Activated CD8-positive, alpha-beta memory T cell treated with anti-CD3 and anti-CD28 coated beads for 24 hours (primary cell): ENCODE measurements around the gene PPIE.
"Not testable (repeated sequence)": the region's sequence is repeated elsewhere in the genome, so short reads cannot be mapped to it uniquely, and the experiment has no call there.

Experiments
- DNase-seq: peaks from one replicate; pipeline ENCODE4 v3.0.0-alpha.2; 2020

The PPIE gene

DNA sequence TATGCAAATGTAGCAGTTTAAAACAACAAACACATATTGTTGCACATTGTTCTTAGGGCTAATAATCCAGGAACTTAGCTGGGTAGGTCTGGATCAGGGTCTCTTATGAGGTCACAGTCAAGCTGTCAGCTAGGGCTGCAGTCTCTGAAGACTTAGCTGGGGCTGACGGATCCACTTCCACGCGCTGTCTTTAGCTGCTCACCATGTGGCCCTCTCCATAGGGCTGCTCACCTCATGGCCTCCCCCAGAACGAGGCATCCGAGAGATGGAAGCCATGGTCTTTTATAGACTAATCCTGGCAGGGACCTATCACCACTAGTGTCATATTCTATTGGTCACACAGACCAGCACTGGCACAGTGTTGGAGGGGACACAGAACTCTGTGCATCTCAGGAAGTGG lies 41.1 kb downstream of the PPIE start:
- no peak for DNase-seq

DNA sequence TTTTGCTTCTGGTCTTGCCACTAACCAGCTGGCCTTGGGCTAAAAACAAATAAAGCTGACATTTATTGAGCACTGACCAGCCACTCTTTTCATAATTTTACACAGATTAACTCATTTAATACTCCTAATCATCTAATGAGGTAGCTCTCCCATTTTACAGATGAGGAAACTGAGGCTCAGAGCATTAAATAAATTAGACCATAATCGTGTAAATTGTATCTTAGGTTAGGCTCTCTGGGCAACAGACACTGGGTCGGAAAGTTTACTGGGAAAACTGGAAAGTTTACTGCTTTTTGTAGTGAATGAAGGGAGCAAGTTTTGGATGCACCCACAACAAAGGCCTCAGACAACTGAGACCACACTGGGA lies 42.6 kb downstream of the PPIE start:
- no peak for DNase-seq

DNA sequence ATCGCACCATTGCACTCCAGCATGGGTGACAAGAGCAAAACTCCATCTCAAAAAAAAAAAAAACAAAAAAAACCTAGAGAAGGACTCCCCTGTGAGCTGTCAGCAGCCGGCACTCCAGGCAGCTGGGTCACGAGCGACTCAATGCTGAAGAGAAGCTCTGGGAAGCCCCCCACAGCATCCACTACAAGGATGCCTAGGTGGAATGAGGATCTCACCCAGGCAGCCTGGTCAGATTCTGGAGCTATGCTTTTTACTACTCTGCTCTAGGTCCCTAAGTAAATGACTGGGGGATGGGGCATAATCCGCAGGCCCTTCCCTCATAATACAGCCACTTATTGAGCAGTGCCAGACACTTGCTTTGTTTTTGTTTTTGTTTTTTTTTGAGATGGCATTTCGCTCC lies 43.4 kb downstream of the PPIE start:
- DNase-seq, result no peak

DNA sequence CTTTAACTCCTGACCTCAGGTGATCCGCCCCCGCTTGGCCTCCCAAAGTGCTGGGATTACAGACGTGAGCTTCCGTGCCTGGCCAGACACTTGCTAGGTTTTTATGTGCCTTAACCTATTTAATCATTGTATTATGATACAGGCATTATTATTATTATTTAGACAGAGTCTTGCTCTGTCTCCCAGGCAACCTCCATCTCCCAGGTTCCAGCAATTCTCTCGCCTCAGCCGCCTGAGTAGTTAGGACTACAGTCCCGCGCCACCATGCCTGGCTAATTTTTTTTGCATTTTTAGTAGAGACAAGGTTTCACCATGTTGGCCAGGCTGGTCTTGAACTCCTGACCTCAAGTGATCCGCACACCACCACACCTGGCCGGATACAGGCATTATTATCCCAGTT lies 44.0 kb downstream of the PPIE start:
- DNase-seq, result not testable (repeated sequence)

DNA sequence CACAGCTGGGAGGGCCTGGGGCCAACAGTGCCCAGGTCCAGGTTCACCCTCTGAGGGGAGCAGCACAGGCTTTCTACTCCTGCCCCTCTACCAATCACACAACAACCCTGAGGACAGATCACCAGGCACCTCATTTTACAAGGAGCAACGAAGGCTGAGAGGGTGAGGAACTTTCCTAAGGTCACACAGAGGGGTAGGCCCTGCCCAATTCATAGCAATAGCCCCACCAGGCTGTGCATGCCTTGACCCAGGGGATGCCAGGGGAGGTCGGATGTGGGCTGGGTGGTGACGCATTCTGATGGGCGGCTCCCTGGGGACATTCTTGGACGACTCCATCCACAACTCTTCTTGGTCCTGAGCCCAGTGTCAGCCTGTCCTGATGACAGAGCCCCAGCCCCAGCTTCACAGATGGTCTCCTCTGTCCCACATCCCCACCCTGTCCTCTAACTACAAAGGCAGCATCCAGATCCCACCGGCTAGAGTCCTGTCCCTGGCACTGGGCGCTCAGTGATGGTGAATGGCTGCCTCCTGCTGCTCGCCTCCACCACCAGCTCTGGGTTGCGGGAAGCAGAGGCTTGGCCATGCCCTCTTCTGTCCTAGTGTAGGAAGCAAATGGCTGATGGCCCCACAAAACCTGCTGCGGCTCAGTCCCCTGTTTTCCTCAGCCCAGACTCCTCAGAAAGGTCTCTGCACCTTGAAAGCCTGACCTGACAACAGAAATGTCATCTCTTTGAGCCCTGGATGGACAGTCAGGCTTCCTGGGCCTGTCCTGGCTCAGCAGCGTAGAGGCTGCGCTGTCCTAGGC lies 47.8 kb downstream of the PPIE start:
- not testable (repeated sequence) for DNase-seq

DNA sequence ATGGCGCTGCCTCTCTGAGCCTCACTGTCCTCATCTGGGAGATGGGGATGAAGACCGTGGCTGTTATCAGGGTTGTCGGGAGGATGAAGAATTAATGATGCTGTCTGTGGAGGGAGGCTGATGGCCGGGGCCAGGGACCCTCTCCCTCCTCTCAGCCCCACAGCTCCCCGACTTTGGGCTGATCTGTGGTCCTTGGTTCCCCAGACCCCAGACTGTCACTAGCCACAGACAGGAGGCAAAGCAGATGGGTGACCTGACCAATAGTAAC lies 48.4 kb downstream of the PPIE start:
- DNase-seq, result not testable (repeated sequence)

DNA sequence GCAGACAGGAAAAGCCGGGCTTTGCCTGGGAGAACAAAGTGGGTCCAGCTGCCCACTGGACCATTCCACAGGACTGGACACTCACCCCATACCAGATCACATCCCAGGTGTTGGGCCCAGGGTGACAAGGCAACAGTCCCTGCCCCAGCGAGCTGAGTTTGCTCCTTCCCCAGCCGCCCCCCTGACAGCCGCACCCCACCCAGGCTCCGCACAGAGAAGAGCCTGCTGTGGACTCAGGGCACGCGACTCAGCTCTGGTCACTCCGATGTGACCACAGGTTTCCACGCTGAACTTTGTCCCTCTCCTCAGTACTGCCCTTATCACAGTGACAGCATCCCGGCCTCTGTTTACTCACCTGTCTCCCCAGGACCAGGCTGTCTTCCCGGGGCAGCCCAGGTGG lies 48.8 kb downstream of the PPIE start:
- DNase-seq, result no peak

DNA sequence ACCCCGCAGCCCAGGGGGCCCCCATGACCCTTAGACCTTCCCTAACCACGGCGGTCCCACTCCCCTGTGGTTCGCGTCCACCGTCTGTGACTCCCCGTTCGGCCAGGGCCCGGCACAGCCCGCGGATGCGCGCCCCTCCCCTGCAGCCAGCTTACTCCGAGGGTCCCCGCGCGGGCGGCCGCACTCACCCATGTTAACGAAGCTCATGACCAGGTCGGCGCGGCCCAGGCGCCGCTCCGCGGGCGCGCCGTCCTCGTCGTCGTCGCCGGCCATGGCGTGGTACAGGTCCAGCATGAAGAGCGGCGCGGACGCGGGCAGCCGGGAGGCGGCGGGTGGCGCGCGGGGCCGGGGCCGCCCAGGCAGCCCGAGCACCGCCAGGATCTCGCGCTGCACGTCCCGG lies 49.3 kb downstream of the PPIE start:
- not testable (repeated sequence) for DNase-seq

DNA sequence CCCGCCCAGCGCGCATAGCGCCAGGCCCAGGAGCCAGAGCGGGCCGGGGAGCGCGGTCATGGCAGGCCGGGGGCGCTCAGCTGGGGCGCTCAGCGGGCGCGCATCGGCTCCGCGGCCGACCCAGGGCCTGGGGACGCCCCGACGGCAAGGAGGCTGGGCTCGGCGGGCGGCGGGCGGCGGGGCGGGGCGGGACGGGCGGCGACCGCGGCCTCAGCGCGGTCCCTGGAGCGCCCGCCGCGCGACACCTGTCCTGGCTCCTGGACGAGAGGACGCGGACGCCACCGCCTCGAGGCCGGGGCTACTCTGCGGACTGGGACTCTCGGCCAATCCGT lies 49.7 kb downstream of the PPIE start:
- DNase-seq, result no peak

DNA sequence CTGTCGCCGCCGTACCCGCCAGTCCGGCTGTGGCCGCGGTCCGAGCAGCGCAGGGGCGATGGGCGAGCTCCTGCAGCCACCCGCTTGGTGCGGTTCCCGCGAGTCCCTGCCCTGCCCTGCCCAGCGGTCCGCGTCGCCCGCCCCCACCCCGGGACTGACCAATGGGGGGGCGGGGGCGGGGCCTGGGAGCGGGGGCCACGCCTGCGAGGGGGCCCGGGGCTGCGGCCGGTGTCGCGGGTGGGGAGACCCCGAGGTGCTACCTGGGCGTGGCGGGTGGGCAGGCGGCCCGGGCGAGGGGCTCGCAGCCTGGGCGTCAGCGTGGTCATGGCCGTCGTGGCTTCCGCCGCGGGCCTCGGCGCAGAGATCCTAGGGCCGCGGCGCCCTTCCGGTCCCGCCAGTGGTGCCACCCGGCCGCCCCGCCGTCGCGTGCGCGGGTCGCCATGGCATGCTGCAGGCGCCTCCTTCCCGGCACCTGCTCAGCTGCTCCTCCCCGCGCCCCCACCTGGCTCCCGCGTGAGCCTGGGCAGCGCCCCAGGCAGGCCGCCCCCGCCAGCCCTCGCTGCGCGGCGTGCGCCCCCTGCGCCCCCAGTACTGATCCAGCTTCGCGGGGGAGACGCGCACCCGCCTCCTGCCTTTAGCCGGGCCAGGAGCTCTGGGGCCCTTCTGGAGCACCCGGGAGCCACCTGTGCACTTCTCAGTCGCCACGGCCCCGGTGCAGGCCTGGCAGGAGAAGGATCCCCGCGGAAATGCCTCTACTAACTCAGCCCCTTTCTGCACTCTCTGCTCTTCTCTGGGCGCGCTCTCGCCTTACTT lies 50.3 kb downstream of the PPIE start, which contains the start of gene BMP8B:
Gene BMP8B (minus strand): TSS at position 108 of the 813 bp plus-strand sequence. CDS start 380 bp downstream, outside the sequence.
- peak; percentile 81 for DNase-seq

DNA sequence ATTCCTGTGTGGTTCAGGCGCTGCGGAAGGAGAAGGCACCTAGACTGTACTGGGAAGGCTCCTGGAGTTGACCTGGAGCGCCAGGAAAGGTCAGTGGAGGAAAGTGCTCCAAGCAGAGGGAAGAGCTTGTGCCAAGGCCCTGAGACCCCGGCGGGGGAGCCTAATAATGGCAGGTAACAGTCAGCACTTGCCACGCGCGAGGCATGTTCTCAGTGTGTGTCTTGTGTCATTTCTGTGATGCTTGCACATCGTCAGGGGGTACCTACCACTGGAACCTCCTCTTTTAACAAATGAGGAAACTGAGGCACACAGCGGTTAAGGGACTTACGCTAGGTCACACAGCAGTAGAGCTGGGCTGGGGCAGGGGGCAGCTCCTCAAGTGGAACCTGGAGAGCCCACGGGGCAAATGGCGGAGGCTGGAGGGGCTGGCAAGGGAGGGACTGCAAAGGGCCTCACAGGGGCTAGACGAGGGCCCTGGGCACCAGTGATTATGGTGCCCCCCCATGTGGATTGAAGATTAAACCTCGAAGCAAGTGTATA lies 51.0 kb downstream of the PPIE start:
- DNase-seq, result no peak

DNA sequence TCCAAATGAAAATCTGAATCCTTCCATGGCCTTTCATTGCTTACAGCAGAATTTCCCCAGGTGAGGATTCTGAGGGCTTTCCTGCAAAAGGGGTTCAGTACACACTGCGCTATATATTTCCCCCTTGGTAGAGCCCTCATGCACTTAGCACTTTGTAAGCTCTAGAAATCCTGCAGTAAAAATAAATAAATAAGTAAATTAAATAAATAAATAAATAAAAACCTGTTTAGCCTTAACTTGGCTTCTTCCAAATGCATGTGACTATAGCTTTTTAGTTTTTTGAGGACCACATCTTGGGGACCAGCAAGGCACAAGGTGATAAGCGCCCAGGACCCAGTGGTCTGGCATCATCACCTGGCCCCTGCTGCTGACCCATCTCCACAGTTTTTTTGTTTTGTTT lies 53.2 kb downstream of the PPIE start:
- no peak for DNase-seq

DNA sequence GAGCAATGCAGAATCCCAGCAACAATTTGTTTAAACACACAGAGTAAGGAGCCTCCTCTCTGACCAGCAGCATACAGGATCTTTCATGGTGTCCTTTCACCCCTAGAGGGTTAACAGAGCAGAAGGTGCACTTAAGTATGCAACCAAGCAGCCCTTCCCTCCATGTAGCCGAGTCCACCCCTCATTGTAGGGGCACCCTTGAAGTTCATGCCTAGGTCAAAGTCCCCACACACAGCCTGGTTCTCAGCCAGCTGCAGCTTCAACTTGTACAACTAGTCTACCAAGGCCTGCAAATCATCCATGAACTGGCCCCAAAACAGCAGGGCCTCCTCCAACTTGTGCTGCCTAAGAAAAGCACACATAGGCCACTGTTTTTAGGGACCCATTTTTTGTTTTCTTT lies 57.0 kb downstream of the PPIE start:
- DNase-seq, result no peak

DNA sequence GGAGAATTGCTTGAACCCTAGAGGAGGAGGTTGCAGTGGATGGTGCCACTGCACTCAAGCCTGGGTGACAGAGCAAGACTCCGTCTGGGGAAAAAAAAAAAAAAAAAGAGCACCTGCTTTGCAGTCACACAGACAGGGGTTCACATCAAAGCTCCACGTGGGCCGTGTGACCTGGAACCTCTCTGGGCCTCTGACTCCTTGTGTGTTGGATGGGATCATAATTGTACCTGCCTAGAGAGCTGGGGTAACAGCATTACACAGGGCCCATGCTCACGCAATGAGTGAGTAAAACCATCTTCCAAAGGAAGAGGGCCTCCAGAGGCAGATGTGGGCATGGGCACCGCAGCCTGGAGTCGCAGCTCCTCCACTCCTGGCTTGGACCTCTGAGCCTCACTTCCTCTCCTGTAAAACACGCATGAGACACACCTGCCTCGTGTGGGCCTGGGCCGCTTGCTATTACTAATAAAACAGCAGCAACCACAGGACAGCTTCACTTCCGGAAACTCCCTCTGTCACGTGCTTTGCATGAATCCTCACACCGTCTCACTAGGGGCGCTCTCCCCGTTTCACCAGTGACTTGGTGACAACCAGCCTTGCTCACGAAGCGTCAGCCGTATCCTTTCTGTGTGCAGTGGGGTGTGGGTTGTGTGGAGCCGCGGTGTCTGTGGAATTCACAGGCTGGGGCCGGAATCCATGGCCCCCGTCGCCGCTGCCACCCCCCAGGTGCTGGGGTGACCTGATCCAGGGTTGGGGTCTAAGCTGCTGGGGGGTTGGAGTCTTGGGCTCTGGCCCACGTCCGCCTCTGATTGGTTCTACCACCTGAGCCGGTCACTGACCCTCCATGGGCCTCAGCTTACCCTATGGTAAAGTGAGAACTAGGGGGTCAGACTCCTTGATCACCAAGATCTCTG lies 60.4 kb downstream of the PPIE start:
- DNase-seq, result peak; percentile 92

DNA sequence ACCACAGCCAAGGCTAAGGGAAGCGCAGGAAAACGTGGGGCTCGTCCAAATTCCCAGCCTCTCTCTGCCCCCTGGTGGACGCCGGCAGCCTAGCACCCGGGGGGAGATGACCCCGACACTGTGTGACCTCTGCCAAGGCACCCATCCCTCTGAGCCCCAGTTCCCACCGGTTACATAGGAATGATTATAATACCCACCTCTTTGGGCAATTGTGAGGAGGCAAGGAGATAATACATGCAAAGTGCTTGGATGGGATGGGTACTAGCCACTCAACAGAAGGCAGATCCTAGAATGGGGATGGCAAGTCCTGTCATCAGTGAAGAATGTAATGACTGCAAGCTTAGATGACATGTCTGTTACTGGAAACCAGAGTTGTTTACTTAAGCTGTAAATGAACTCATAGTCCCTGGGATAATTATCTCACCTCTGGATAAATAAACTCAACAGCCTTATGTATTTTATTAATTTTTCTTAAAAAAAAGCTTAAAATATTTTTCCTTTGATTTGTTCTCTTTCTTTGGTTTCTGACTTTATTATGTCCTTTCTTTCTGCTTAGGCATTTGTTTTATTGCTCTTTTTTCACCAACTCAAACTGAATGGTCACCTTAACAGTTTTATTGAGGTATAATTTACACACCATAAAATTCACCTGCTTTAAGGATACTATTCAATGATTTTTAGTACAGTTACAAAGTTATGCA lies 61.2 kb downstream of the PPIE start:
- peak; percentile 91 for DNase-seq

DNA sequence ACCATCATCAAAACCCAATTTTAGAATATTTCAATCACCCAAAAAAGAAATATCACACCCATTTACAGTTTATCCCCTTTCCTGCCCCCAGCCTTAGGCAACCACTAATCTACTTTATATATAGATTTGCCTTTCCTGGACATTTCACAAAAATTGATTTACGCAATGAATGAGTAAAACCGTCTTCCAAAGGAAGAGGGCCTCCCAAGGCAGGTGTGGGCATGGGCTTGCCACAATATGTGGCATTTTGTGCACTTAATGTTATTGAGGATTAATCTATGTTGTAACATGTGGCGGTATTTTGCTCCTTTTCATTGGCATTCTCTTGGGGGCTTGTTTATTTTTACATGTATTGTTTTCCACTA lies 61.8 kb downstream of the PPIE start:
- DNase-seq, result no peak

DNA sequence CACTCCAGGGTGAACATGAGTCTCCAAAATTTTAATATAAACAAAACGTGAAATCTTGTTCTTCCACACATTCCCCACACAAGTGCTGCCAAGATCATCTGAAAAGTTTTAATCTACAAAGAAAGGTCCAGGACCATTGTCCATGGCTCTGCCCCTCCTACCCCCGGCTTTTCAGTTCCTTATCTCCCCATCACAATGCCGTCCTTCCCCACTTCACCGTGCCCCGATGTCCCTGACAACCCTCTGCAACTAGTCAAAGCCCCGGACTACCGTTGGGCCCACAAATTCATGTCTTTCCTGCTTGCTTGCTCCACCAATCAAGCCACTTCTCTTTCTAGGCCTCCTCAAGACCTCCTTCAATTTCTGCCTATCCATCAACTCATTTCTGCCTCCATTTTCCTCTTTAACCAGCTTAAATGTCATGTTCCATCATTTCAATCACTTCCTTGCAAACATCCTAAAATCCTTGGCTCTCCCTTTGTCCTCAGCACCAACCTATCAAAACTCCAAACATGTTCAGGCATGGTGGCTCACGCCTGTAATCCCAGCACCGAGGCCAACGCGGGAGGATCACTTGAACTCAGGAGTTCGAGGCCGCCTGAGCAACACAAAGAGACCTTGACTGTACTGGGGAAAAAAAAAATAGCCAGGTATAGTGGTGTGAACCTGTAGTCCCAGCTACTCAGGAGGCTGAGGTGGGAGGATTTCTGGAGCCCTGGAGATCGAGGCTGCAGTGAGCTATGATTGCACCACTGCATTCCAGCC lies 64.0 kb downstream of the PPIE start:
- no peak for DNase-seq

DNA sequence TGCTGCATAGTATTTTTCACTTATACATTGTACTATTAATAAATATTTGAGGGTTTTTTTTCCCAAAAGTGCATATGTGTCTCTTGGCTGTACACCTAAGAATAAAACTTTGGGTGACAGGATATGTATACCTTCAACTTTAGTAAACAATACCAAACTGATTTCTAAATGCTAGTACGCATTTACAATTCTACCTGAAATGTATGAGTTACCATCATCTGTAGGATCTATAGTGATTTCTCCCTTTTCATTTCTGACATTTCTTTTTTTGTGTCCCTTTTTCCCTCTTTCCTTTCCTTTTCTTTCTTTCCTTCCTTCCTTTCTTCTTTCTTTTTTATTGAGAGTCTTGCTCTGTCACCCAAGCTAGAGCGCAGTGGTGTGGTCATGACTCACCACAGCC lies 66.7 kb downstream of the PPIE start:
- DNase-seq, result no peak

DNA sequence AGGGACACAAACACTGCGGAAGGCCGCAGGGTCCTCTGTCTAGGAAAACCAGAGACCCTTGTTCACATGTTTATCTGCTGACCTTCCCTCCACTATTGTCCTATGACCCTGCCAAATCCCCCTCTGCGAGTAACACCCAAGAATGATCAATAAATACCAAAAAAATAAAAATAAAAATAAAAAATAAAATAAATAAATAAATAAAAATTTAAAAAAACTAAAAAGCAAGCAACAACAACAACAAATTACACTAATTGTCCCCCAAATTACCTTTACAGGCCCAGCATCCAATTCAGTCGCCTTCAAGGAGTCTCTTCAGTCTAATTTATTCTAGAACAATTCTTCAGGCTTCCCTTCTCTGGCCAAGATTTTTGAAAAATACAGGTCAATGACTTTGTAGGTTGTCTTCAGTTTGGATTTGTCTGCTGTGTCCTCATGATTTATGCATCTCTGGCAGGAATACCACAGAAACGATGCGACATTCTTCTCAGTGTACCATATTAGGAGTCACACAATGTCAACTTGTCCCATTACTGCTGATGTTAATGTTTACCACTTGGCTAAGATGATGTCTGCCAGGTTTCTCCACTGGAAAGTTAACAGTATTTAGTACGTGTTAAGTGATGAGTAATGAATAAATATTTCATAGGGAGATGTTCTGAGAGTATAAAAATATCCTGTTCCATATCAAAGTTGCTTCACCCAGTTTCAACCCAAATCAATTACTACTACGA lies 70.3 kb downstream of the PPIE start:
- DNase-seq, result no peak

DNA sequence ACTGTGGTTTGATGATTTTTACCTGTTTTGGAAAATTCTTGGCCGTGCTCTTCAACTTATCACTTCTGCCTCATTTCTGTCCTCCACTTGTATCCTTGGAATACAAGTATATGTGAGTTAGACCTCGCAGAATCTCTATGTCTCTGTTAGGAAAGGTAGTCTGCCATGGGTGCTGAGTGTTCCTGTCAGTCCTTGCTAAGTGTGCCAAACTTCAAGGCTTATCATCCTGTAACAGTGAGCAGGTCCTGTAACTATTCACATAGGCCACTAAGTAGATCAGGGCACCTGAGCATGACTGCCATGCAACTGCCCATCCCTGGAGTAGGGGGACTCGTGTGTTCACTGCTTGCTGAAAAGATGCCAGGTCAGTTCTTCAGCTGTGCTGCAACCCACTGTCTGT lies 74.2 kb downstream of the PPIE start:
- DNase-seq, result no peak
